H9 (cell line): ENCODE data around the gene SCN8A. TPM values are rescaled to one million over a fixed set of nuclear protein-coding genes. Genes with fewer than 3 reads are reported as not detected.

Experiments used
- DNase-seq: peaks from one replicate; pipeline ENCODE4 v3.0.0-alpha.2; 2017
- H2AFZ ChIP-seq: one replicate; pipeline ENCODE4 v1.6.1; 2013; ENCODE audit warnings: mild to moderate bottlenecking, low read length, control low read depth, moderate library complexity
- H2AK5ac ChIP-seq: 2 replicates; pipeline ENCODE4 v1.6.1; 2013; ENCODE audit warnings: low read length, control low read depth, mixed read lengths; ENCODE audit not compliant: insufficient read length
- H2BK120ac ChIP-seq: one replicate; pipeline ENCODE4 v1.6.1; 2013; ENCODE audit warnings: low read depth, mild to moderate bottlenecking, low read length, control low read depth, inconsistent platforms; ENCODE audit not compliant: poor library complexity, severe bottlenecking
- H2BK12ac ChIP-seq: 2 replicates; pipeline ENCODE4 v1.6.1; 2013; ENCODE audit warnings: low read length, control low read depth, mixed read lengths, low read depth; ENCODE audit not compliant: insufficient read length
- H2BK15ac ChIP-seq: 2 replicates; pipeline ENCODE4 v1.6.1; 2013; ENCODE audit warnings: low read depth, low read length, control low read depth
- H2BK20ac ChIP-seq: one replicate; pipeline ENCODE4 v1.6.1; 2013; ENCODE audit warnings: low read depth, mild to moderate bottlenecking, low read length, control low read depth, inconsistent platforms; ENCODE audit not compliant: poor library complexity, severe bottlenecking
- H2BK5ac ChIP-seq: 2 replicates; pipeline ENCODE4 v1.6.1; 2013; ENCODE audit warnings: low read length, control low read depth, mixed read lengths; ENCODE audit not compliant: insufficient read length
- H3K14ac ChIP-seq: 2 replicates; pipeline ENCODE4 v1.6.1; 2013; ENCODE audit warnings: low read length, control low read depth; ENCODE audit not compliant: insufficient read depth
- H3K18ac ChIP-seq: 2 replicates; pipeline ENCODE4 v1.6.1; 2013; ENCODE audit warnings: low read depth, mild to moderate bottlenecking, mixed read lengths, low read length, control low read depth; ENCODE audit not compliant: insufficient read length
- H3K23ac ChIP-seq: 2 replicates; pipeline ENCODE4 v1.6.1; 2013; ENCODE audit warnings: low read length, control low read depth, mixed read lengths, low read depth; ENCODE audit not compliant: insufficient read length
- H3K23me2 ChIP-seq: 2 replicates; pipeline ENCODE4 v1.6.1; 2013; ENCODE audit warnings: low read depth, mild to moderate bottlenecking, mixed read lengths, low read length, control low read depth; ENCODE audit not compliant: insufficient read length, poor library complexity, severe bottlenecking
- H3K27ac ChIP-seq: 2 replicates; pipeline ENCODE4 v1.5.1; 2013; ENCODE audit warnings: low read length, control low read depth, mixed read lengths, low read depth; ENCODE audit not compliant: insufficient read length
- H3K27me3 ChIP-seq: 2 replicates; pipeline ENCODE4 v1.6.1; 2013; ENCODE audit warnings: low read length, control low read depth, inconsistent platforms; ENCODE audit not compliant: insufficient read depth
- H3K4ac ChIP-seq: 2 replicates; pipeline ENCODE4 v1.6.1; 2013; ENCODE audit warnings: low read depth, mild to moderate bottlenecking, control low read depth, inconsistent platforms, low read length, moderate library complexity
- H3K4me1 ChIP-seq: 2 replicates; pipeline ENCODE4 v1.6.1; 2013; ENCODE audit warnings: low read length, control low read depth, inconsistent platforms; ENCODE audit not compliant: insufficient read depth
- H3K4me2 ChIP-seq: 2 replicates; pipeline ENCODE4 v1.6.1; 2013; ENCODE audit warnings: low read length, control low read depth, mixed read lengths; ENCODE audit not compliant: insufficient read length, insufficient read depth
- H3K56ac ChIP-seq: 2 replicates; pipeline ENCODE4 v1.6.1; 2013; ENCODE audit warnings: low read depth, mild to moderate bottlenecking, mixed read lengths, low read length, control low read depth; ENCODE audit not compliant: insufficient read length
- H3K79me1 ChIP-seq: 2 replicates; pipeline ENCODE4 v1.6.1; 2013; ENCODE audit warnings: low read depth, mild to moderate bottlenecking, moderate library complexity, low read length, control low read depth, inconsistent platforms; ENCODE audit not compliant: insufficient read depth, poor library complexity, severe bottlenecking
- H3K79me2 ChIP-seq: 2 replicates; pipeline ENCODE4 v1.6.1; 2013; ENCODE audit warnings: low read length, control low read depth, inconsistent platforms; ENCODE audit not compliant: insufficient read depth
- H3K9ac ChIP-seq: 2 replicates; pipeline ENCODE4 v1.6.1; 2013; ENCODE audit warnings: low read length, control low read depth, mixed read lengths; ENCODE audit not compliant: insufficient read length; ENCODE audit errors: extremely low read depth
- H3K9me3 ChIP-seq: one replicate; pipeline ENCODE4 v1.6.1; 2013; ENCODE audit warnings: low read depth, low read length, inconsistent platforms; ENCODE audit not compliant: control insufficient read depth
- H3T11ph ChIP-seq: one replicate; pipeline ENCODE4 v1.6.1; 2013; ENCODE audit warnings: mild to moderate bottlenecking, low read length, control low read depth, inconsistent platforms
- H4K20me1 ChIP-seq: one replicate; pipeline ENCODE4 v1.6.1; 2013; ENCODE audit not compliant: control insufficient read depth, insufficient read length, insufficient read depth
- H4K5ac ChIP-seq: 2 replicates; pipeline ENCODE4 v1.6.1; 2013; ENCODE audit warnings: low read depth, mild to moderate bottlenecking, mixed read lengths, low read length, control low read depth; ENCODE audit not compliant: insufficient read length
- H4K8ac ChIP-seq: replicated peaks from 2 replicates; pipeline ENCODE4 v1.6.1; 2013; ENCODE audit warnings: low read length, control low read depth, mixed read lengths, low read depth; ENCODE audit not compliant: insufficient read length
- H4K91ac ChIP-seq: 2 replicates; pipeline ENCODE4 v1.6.1; 2013; ENCODE audit warnings: low read depth, mild to moderate bottlenecking, moderate library complexity, mixed read lengths, low read length, control low read depth; ENCODE audit not compliant: insufficient read length
- H3K27ac Mint-ChIP-seq, 3 experiments: 2 replicates in 2 of 3; 3 replicates in 1 of 3; pipeline ENCODE4 v1.8.0; 2020 to 2021; ENCODE audit warnings: mixed read lengths in 3 of 3, mild to moderate bottlenecking in 1 of 3, moderate library complexity in 1 of 3
- H3K27me3 Mint-ChIP-seq: 2 replicates; pipeline ENCODE4 v1.8.0; 2021; ENCODE audit warnings: low read depth, mild to moderate bottlenecking, moderate library complexity, mixed read lengths
- H3K36me3 Mint-ChIP-seq, 3 experiments: 2 replicates in 2 of 3; 3 replicates in 1 of 3; pipeline ENCODE4 v1.8.0; 2020 to 2021; ENCODE audit warnings: low read depth in 3 of 3, mixed read lengths in 3 of 3; ENCODE audit not compliant: insufficient read depth in 1 of 3
- H3K4me1 Mint-ChIP-seq, 2 experiments: 2 replicates each; pipeline ENCODE4 v1.8.0; 2020; ENCODE audit warnings: mixed read lengths in 2 of 2
- H3K4me3 Mint-ChIP-seq, 2 experiments: 2 replicates in 1 of 2; 3 replicates in 1 of 2; pipeline ENCODE4 v1.8.0; 2020 to 2021; ENCODE audit warnings: mild to moderate bottlenecking in 2 of 2, mixed read lengths in 2 of 2, moderate library complexity in 1 of 2
- H3K9me3 Mint-ChIP-seq, 2 experiments: 2 replicates in 1 of 2; 3 replicates in 1 of 2; pipeline ENCODE4 v1.8.0; 2020; ENCODE audit warnings: mild to moderate bottlenecking in 2 of 2, mixed read lengths in 2 of 2, moderate library complexity in 1 of 2
- WGBS: extraction: QIAGEN DNeasy Blood & Tissue Kit; methylation state at CpG from one replicate; pipeline ENCODE4 v1.1.7; 2013; ENCODE audit warnings: missing lambda C conversion rate, low lambda C conversion rate, mixed read lengths; ENCODE audit not compliant: insufficient read length; ENCODE audit errors: extremely low coverage; 5-methylcytosine and 5-hydroxymethylcytosine counted together
- total RNA-seq: library from RNA; stranded (reverse); gene quantifications from 2 replicates; pipeline ENCODE4 v1.2.1, GENCODE V29; 2021
- TF ChIP-seq, protein P1 (sequence below): fragments of 200-600 bp; sonication (generic); conservative IDR thresholded peaks from 3 replicates; pipeline ENCODE4 v1.8.0; 2021; ENCODE audit warnings: antibody characterized with exemption, mild to moderate bottlenecking

The SCN8A gene
- total RNA-seq, 1 experiment from 2014 or later: 15.2 TPM

DNA sequence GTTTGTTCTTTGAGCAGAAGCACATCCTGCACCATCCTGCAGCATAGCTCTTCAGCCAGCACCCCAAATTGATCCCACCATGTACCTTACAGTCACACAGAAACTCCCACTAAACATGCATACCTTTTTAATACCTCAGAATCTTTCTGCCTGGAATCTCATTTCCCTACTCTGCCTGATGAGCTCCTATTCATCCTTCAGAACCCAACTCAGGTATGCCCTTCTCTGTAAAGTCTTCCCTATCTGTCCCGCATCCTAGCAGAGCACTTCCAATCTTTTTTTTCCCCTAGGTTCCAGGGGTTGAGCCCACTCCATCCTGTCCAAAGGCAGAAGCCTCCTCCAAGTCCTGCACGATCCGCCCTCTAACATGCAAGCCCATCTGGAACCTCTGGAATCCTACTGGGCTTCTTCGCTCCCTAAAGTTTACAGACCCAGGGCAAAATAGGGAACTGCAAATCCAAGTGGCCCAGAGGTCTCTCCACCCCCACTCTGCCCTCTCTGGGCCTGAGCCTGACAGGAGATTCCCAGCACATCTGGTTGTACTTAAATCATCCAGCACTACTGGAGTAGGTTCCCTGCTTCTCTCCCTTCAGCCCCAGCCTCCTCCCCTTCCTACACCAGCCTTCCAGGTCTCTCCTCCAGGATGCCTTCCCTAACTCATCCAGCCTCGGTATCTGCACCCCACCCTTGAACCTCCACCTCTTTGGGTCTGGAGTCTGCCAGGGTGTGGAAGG lies 261.5 kb downstream of the SCN8A start:
- H2BK15ac ChIP-seq: no peak overlapping the region
- H3K79me1 ChIP-seq: no peaks in the 10 kb centered on the region
- H2BK120ac ChIP-seq: no peak overlapping the region
- peaks cover 16% of the 10 kb centered on the region for H3K23me2 ChIP-seq
- no peak overlapping the region for H3K56ac ChIP-seq
- H4K5ac ChIP-seq: no peak overlapping the region
- H4K91ac ChIP-seq: no peak overlapping the region
- Mint-ChIP-seq H3K36me3 (peaks cover 0 to 2% (median 0%) of the 10 kb centered on the region in 3 experiments; a peak in 2 of 7 replicates), H3K9me3 (no peaks in the 10 kb centered on the region; a peak in 1 of 5 replicates), H3K4me3 (no peak overlapping the region), H3K4me1 (peaks cover 38 to 58% of the 10 kb centered on the region in 2 experiments), H3K27ac (no peak overlapping the region; a peak in 1 of 7 replicates), H3K27me3 (peaks cover 62% of the 10 kb centered on the region)
- H2AK5ac ChIP-seq: no peak overlapping the region
- peaks cover 23% of the 10 kb centered on the region; the same call in 1 of the 2 replicates for H3K27me3 ChIP-seq
- DNase-seq: no peak
- H3K9me3 ChIP-seq: no peaks in the 10 kb centered on the region
- no peak overlapping the region for H3K27ac ChIP-seq
- no peak overlapping the region for H2BK20ac ChIP-seq
- no peak overlapping the region for H3K4me2 ChIP-seq
- no peak overlapping the region for H2BK5ac ChIP-seq
- H3K4me1 ChIP-seq: no peaks in the 10 kb centered on the region; the same call in 1 of the 2 replicates
- no peak overlapping the region for H2AFZ ChIP-seq
- no peaks in the 10 kb centered on the region for H3K79me2 ChIP-seq
- H3K9ac ChIP-seq: no peak overlapping the region
- no peak overlapping the region for H2BK12ac ChIP-seq
- no peak overlapping the region for H3K14ac ChIP-seq
- H3K23ac ChIP-seq: no peak overlapping the region
- no peaks in the 10 kb centered on the region for H4K20me1 ChIP-seq
- WGBS: no CpG with 5 or more reads among the region's 5 CpGs
- H4K8ac ChIP-seq: no peak overlapping the region
- no peak overlapping the region for H3K4ac ChIP-seq
- no peak overlapping the region for H3K18ac ChIP-seq
- H3T11ph ChIP-seq: no peak overlapping the region
- TF ChIP-seq, protein P1, sequence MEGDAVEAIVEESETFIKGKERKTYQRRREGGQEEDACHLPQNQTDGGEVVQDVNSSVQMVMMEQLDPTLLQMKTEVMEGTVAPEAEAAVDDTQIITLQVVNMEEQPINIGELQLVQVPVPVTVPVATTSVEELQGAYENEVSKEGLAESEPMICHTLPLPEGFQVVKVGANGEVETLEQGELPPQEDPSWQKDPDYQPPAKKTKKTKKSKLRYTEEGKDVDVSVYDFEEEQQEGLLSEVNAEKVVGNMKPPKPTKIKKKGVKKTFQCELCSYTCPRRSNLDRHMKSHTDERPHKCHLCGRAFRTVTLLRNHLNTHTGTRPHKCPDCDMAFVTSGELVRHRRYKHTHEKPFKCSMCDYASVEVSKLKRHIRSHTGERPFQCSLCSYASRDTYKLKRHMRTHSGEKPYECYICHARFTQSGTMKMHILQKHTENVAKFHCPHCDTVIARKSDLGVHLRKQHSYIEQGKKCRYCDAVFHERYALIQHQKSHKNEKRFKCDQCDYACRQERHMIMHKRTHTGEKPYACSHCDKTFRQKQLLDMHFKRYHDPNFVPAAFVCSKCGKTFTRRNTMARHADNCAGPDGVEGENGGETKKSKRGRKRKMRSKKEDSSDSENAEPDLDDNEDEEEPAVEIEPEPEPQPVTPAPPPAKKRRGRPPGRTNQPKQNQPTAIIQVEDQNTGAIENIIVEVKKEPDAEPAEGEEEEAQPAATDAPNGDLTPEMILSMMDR: no peak
